Tibial nerve (tissue), 4 donors: ENCODE data around the gene ZC3H8. TPM values are rescaled to one million over a fixed set of nuclear protein-coding genes. Genes with fewer than 3 reads are reported as not detected.

Experiments
- DNase-seq, 2 donors: peaks; one replicate each; pipeline ENCODE4 v3.0.0-alpha.2; 2019; ENCODE audit warnings: low spot score in 2 of 2
- H3K27ac ChIP-seq, 4 donors: fragments of 200-600 bp; sonication (generic) in 3 of 4; one replicate each; pipeline ENCODE4 v1.5.1; 2017 to 2019; ENCODE audit warnings: mild to moderate bottlenecking in 1 of 4
- H3K27me3 ChIP-seq, 2 donors: fragments of 200-600 bp; sonication (generic) in 1 of 2; one replicate each; pipeline versions ENCODE4 v1.5.1 to v1.6.0; 2017 to 2019
- H3K36me3 ChIP-seq, 3 donors: fragments of 200-600 bp; sonication (generic); one replicate each; pipeline ENCODE4 v1.5.1; 2018 to 2019
- H3K4me1 ChIP-seq, 4 donors: fragments of 200-600 bp; sonication (generic) in 3 of 4; one replicate each; pipeline ENCODE4 v1.5.1; 2017 to 2019
- H3K4me3 ChIP-seq, 4 donors: fragments of 200-600 bp; sonication (generic) in 3 of 4; one replicate each; pipeline ENCODE4 v1.5.1; 2017 to 2019; ENCODE audit warnings: mild to moderate bottlenecking in 1 of 4, moderate library complexity in 1 of 4
- H3K9me3 ChIP-seq, 4 donors: fragments of 200-600 bp; sonication (generic) in 3 of 4; one replicate each; pipeline ENCODE4 v1.5.1; 2017 to 2019
- EP300 ChIP-seq, 2 donors: sonication (generic); formaldehyde crosslinking; IDR thresholded peaks; one replicate each; pipeline ENCODE4 v1.6.1; 2017; ENCODE audit warnings: antibody characterized with exemption in 2 of 2, mild to moderate bottlenecking in 1 of 2
- POLR2A ChIP-seq, 2 donors: fragments of 450-650 bp; IDR thresholded peaks; one replicate each; pipeline ENCODE4 v1.6.1; 2017; ENCODE audit warnings: antibody characterized with exemption in 2 of 2, mild to moderate bottlenecking in 2 of 2, moderate library complexity in 2 of 2
- WGBS, 2 donors: methylation state at CpG; one replicate each; pipeline ENCODE4 v1.1.5; 2018; 5-methylcytosine and 5-hydroxymethylcytosine counted together
- total RNA-seq, 4 donors: library from RNA; depleted of rRNA; stranded (reverse); fragments of >200 nt; gene quantifications; one replicate each; pipeline ENCODE4 v1.1.0, GENCODE V29; 2016
- TF ChIP-seq, protein P1 (sequence below), 5 experiments: fragments of 200-600 bp in 3 of 5; fragments of 450-650 bp in 2 of 5; sonication (generic) in 3 of 5; IDR thresholded peaks; one replicate each; pipeline ENCODE4 v1.5.1; 2016 to 2019; ENCODE audit warnings: antibody characterized with exemption in 5 of 5, mild to moderate bottlenecking in 3 of 5, moderate library complexity in 2 of 5

ZC3H8 gene
- total RNA-seq, 4 donors from 2014 or later: 3.5 to 81.6 (median 5.7) TPM

GRCh38 chr2:112201696-112202430 is 53.0 kb downstream of the ZC3H8 start:
- Histone ChIP-seq H3K27ac (no peak overlapping the region), H3K36me3 (no peaks in the 10 kb centered on the region), H3K9me3 (peaks cover 0 to 27% (median 9%) of the 10 kb centered on the region in 4 donors), H3K4me1 (no peaks in the 10 kb centered on the region), H3K27me3 (no peaks in the 10 kb centered on the region), H3K4me3 (no peak overlapping the region)
- no peak for DNase-seq
- no peak for TF ChIP-seq POLR2A (IDR thresholded peaks at IDR 0.05)
- TF ChIP-seq EP300 (IDR thresholded peaks at IDR 0.05): no peak
- TF ChIP-seq, protein P1, sequence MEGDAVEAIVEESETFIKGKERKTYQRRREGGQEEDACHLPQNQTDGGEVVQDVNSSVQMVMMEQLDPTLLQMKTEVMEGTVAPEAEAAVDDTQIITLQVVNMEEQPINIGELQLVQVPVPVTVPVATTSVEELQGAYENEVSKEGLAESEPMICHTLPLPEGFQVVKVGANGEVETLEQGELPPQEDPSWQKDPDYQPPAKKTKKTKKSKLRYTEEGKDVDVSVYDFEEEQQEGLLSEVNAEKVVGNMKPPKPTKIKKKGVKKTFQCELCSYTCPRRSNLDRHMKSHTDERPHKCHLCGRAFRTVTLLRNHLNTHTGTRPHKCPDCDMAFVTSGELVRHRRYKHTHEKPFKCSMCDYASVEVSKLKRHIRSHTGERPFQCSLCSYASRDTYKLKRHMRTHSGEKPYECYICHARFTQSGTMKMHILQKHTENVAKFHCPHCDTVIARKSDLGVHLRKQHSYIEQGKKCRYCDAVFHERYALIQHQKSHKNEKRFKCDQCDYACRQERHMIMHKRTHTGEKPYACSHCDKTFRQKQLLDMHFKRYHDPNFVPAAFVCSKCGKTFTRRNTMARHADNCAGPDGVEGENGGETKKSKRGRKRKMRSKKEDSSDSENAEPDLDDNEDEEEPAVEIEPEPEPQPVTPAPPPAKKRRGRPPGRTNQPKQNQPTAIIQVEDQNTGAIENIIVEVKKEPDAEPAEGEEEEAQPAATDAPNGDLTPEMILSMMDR (IDR thresholded peaks at IDR 0.05): no peak
- 91 to 95% methylated on average over 3 of the region's 3 CpGs for WGBS, 2 donors

- 32 to 54% methylated on average over 3 of the region's 3 CpGs for WGBS, 2 donors
- TF ChIP-seq POLR2A (IDR thresholded peaks at IDR 0.05) (no peak), EP300 (IDR thresholded peaks at IDR 0.05) (no peak)
- TF ChIP-seq, protein P1 (IDR thresholded peaks at IDR 0.05): no peak
- no peak overlapping the region for H3K27ac ChIP-seq
- peaks cover 0 to 17% (median 5%) of the 10 kb centered on the region in 4 donors for H3K9me3 ChIP-seq
- no peaks in the 10 kb centered on the region for H3K36me3 ChIP-seq
- no peak for DNase-seq
- H3K27me3 ChIP-seq: no peaks in the 10 kb centered on the region
- H3K4me3 ChIP-seq: no peak overlapping the region
- H3K4me1 ChIP-seq: no peaks in the 10 kb centered on the region
Measured at GRCh38 chr2:112199188-112199587, 55.7 kb downstream of the ZC3H8 start.

DNA sequence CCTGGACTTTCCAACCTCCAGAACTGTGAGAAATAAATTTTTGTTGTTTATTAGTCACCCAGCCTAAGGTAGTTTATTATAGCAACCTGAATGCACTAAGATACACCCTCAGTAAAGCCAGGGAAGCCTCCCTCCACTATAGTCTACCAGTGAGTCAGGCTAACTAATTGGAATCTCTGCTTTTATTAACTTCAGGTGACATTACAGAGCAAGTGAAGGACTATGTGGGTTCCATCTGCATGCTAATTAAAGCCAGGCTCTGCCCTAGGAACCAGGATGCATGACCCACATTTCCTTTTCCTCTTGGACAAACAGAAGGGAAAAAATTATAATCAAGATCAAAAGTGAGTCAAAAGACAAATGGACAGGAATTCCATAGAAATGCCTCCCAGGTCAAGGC is 56.1 kb downstream of the ZC3H8 start:
- H3K9me3 ChIP-seq: peaks cover 0 to 13% (median 2%) of the 10 kb centered on the region in 4 donors
- H3K36me3 ChIP-seq: no peaks in the 10 kb centered on the region
- TF ChIP-seq, protein P1 (IDR thresholded peaks at IDR 0.05): no peak
- no peak for TF ChIP-seq EP300 (IDR thresholded peaks at IDR 0.05)
- TF ChIP-seq POLR2A (IDR thresholded peaks at IDR 0.05): no peak
- no peak for DNase-seq
- no peaks in the 10 kb centered on the region for H3K4me1 ChIP-seq
- H3K27me3 ChIP-seq: no peaks in the 10 kb centered on the region
- H3K27ac ChIP-seq: no peak overlapping the region
- no peak overlapping the region for H3K4me3 ChIP-seq

GRCh38 chr2:112197868-112198267 is 57.0 kb downstream of the ZC3H8 start:
- Histone ChIP-seq H3K27me3 (no peaks in the 10 kb centered on the region), H3K4me1 (no peaks in the 10 kb centered on the region), H3K27ac (no peak overlapping the region), H3K4me3 (no peak overlapping the region), H3K9me3 (peaks cover 0 to 4% (median 0%) of the 10 kb centered on the region in 4 donors), H3K36me3 (no peaks in the 10 kb centered on the region)
- 65 to 71% methylated on average over 1 of the region's 1 CpG for WGBS, 2 donors
- no peak for TF ChIP-seq POLR2A (IDR thresholded peaks at IDR 0.05)
- no peak for DNase-seq

DNA sequence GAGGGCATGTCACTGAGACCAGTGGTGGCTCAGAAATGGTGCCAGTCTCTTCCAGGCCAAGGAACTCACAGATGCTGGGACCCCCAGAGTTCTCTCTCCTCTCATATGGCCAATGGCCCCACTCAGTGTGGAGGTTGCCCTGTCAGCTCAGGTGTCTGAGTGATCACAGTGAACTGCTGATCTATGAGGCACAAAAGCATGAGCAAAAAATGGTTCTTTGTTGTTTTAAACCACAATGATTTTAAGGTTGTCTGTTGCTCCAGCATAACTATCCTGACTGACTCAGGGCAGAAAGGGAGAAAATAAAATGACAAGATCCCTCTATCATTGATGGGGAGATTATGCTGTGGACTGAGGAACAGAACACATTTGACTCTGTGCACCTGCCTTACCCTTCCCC is 58.9 kb downstream of the ZC3H8 start:
- no peak overlapping the region for H3K4me3 ChIP-seq
- H3K4me1 ChIP-seq: no peaks in the 10 kb centered on the region
- DNase-seq: no peak
- no peaks in the 10 kb centered on the region for H3K27me3 ChIP-seq
- no peaks in the 10 kb centered on the region for H3K36me3 ChIP-seq
- H3K27ac ChIP-seq: no peak overlapping the region
- TF ChIP-seq POLR2A (IDR thresholded peaks at IDR 0.05) (no peak), EP300 (IDR thresholded peaks at IDR 0.05) (no peak)
- TF ChIP-seq, protein P1 (IDR thresholded peaks at IDR 0.05): no peak
- peaks cover 0 to under 1% (median 0%) of the 10 kb centered on the region in 4 donors for H3K9me3 ChIP-seq
